COR-L47 (cell line): ENCODE results near the gene SPATA21.
"Not testable (repeated sequence)": the region's sequence is repeated elsewhere in the genome, so short reads cannot be mapped to it uniquely, and the experiment has no call there.

Source experiments
- DNase-seq: peaks from one replicate; lab custom pipeline; 2025; lab: John Stamatoyannopoulos, UW

The SPATA21 gene, protein sequence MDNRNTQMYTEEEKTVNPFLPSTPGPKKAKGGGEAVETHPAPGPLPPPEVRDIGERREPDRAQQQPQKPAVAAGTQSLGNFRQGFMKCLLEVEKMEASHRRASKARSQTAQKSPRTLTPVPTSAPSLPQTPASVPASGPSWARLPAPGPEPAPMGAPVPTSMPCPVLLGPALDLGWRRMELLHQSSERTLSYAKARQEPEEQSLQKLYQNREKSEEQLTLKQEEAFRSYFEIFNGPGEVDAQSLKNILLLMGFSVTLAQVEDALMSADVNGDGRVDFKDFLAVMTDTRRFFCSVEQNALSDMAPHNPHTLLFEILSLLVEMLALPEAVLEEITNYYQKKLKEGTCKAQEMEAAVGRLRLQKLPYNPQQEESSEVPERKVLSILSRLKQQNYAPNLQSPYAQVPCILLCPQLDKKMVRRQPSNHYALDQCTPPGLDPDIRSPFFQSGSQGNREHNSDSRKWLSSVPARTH

DNA sequence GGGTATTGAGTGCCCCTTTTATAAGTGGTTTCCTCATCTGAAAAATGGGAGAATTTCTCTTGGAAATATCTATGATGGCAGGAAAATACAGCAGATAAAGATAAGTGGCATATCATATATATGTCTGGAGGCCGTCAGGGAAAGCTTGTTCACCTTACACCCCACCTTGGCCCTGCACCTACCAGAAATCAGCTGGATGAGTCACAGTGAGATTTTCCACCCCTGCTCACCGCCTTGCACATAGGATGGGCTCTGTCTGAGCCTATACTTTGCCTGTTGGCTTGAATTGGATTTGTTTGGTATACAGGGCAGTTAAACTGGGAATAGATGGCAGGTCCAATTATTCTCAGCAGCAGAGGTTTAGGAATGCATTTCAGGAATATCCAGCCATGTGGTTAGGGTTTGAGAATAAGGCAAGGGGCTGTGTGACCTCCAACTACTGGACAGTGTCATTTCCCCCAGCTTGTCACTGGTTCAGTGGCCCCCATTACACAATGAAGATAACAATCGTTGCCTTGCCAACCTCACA is at the start of gene SPATA21:
Gene SPATA21, minus strand, starts transcription at position 479 of the 529 bp plus-strand sequence. CDS start 6,053 bp downstream, outside the sequence.
- DNase-seq: no peak

DNA sequence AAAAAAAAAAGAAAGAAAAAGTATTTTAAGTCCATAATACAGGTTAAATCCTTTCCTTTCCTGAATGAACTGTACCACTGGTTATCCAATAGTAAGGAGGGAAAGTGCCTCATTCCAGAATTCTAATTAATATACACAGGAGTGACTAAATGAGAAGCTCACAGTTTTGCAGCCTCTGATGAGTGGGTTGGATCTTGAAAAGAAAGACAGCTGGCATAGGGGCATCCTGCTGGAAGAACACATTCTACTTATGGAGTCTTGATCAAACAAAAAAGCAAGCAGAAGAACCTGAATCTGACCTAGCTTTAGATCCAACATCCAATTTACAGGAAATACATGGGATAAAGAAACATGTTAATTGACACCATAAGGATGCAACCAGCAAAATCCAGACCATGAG is 49.8 kb upstream of the SPATA21 start:
- not testable (repeated sequence) for DNase-seq

DNA sequence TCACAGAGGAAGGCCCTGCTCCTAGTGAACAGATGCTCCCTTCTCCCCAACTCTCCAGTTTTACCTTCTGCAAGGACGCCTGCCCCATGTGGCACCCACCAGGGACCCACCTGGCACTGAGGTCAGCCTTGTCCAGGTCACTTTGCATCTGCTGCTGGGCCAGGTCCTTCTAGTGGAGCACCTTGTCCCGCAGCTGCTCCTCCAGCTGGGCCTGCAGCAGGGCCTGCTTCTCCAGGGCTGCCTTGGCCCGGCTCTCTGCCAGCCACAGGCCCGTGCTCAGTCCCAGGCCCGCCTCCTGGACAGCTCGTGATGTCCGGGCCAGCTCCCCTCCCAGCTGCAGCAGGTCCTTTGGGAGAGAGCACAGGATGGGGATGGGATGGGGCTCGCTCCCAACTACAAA is 49.1 kb upstream of the SPATA21 start:
- DNase-seq: not testable (repeated sequence)

- DNase-seq: no peak
Measured at GRCh38 chr1:16484931-16485330, 47.7 kb upstream of the SPATA21 start.

DNA sequence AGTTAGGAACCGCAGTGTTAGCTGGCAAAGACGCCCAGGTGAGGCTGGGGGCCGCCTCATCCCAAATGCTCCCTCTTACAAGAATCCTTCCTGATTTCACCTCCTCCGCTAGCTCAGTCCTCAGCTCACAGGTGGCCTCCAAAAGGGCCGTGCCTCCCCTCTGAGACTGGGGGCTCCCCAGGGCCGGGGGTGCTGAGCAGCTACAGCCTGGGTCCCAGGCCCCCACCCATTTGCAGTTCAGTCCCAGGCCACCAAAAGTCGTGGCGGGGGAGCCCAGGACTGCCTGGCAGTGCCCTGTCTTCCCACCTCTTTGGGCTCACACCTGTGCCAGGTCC is 47.2 kb upstream of the SPATA21 start:
- DNase-seq: no peak

DNA sequence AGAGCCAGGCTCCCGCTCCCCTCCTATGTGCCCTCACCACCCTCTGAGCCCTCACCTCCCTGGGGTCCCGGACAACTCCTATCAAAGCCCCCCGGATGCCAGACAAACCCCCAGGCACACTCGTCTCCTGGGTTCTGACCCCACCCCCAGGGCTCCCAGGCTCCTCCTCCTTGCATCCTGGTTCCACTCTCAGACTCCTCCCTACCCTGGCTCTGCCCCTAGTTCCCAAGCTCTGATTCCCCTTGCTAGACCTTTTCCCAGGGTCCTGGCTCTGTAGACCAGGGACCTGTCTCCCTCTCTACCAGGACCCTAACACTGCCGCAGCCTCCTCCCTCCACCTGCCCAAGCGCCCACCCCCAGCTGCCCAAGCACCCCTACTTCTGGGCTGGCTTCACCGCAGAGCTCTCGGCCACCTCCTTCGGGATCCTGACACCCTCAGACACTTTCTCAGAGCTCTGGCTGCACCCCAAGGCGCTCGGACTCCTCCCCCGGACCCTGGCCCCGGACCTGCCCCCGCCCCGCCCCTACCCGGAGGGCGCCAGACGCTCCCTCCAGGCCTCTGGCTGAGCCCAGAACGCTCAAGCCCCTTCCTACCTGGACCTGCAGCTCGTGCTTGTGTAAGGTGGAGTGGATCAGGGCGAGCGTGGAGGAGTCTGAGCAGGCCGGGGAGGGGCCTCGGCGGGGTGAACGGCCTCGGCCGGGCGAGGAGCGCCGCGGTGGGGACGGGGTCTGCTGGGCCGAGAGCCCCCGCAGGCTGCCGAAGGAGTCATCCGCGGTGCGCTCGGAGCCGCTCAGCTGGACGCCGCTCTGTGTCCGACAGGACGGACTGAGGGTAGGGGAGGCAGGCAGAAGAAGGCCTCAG is 46.6 kb upstream of the SPATA21 start:
- not testable (repeated sequence) for DNase-seq

DNA sequence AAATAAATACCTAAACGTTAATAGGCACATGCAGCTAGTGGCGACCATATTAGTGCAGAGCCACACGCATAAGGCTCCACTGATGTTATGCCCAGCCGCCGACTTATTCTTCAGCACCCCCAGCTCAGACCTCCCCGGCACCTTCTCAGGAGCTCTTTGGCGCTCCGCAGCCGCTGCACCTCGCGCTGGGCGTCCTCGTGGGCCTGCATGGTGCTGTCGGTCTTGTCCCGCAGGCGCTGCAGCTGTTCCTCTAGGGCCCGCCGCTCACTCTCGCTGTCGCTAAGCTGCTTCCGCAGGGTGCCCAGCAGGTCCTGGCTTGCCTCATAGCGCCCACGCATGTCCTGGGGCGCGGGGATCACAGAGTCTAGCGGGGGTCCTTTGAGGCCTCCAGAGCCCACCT is 45.9 kb upstream of the SPATA21 start:
- DNase-seq: not testable (repeated sequence)

DNA sequence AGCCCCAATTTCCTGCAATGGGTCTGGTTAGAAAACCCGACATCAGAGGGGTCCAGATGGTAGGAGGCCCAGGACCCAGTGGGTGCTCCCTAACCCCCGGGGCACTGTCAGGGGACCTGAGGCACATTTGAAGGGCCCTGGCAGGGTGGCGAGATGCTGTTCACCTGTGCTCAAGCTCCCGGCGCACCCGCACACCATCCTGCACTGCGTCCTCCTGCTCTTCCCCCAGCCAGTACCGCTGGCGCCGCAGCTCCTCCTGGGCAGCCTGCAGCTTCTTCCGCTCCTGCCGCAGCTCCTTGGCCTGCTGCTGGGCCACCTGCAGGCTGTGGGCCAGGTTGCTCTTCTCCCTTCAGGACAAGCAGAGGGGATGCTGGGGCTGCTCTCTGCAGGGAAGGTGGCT is 40.9 kb upstream of the SPATA21 start:
- DNase-seq: no peak

GRCh38 chr1:16475771-16476770 is 38.8 kb upstream of the SPATA21 start:
- DNase-seq: not testable (repeated sequence)

- DNase-seq: not testable (repeated sequence)
Measured at GRCh38 chr1:16474891-16475290, 37.7 kb upstream of the SPATA21 start.

DNA sequence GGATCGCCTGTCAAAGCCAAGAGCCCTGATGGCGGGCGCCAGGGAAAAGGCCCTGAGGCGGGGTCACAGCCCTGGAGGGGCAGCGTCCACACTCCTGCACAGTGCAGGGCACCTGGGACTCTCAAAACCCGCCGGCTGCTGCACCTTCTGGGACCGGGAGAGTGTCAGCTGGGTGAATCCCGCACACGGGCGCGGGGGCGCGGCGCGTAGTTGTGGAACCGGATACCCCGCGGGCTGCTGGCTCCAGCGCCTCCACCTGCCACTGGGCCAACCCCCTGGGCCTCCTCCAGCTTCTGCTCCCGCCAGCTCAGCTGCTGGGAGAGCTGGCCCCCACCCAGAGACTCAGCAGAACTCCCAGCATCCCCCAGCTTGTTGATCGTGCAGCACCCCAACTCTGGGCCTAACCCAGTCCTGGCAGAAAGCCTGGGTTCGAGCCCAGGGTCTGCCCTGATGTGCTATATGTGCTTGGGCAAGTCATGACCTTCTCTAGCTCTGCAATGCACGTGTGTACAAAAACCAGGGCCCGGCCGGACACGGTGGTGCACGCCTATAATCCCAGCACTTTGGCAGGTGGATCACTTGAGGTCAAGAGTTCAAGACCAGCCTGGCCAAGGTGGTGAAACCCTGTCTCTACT is 37.1 kb upstream of the SPATA21 start:
- DNase-seq: no peak

- DNase-seq: no peak
Measured at GRCh38 chr1:16468558-16468957, 31.3 kb upstream of the SPATA21 start.

DNA sequence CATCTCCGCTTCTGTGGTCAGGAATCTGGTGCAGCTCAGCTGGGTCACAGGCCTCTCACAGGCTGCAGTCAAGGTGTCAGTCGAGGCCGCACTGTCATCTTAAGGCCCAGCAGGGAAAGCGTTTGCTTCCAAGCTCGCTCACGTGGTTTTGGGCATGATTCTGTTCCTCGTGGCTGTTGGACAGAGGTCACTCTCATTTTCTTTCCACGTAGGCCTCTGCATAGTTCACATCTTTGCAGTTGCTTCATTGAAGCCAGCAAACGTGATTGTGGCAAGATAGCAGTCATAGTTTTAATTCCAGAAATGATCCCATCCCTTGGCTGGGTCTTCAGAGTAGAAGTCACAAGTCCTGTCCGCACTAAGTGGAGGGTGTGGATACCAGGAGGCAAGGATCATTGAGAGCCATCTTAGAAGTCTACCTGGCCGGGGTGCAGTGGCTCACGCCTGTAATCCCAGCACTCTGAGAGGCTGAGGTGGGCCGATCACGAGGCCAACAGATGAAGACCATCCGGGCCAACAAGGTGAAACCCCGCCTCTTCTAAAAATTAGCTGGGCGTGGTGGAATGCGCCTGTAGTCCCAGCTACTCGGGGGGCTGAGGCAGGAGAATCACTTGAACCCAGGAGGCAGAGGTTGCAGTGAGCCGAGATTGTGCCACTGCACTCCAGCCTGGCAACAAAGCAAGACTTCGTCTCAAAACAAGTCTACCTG is 27.8 kb upstream of the SPATA21 start:
- no peak for DNase-seq

DNA sequence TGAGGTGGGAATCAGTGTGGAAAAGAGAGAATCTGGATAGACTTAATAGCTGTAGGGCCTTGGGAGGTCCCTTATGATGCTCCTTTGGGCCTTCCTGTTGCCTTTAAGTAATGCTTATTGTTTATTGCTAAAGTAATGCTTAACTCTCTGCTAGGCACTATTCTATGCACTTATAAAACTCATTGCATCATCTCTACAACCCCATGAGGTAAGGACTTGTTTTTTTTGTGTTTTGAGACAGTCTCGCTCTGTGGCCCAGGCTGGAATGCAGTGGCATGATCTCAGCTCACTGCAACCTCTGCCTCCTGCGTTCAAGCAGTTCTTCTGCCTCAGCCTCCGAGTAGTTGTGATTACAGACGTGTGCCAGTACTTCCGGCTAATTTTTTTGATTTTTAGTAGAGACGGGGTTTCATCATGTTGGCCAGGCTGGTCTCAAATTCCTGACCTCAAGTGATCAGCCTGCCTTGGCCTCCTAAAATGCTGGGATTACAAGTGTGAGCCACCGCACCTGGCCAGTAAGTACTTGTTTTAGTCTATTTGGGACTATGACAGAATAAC is 25.6 kb upstream of the SPATA21 start:
- DNase-seq: no peak

GRCh38 chr1:16461681-16462080 is 24.5 kb upstream of the SPATA21 start:
- DNase-seq: no peak

DNA sequence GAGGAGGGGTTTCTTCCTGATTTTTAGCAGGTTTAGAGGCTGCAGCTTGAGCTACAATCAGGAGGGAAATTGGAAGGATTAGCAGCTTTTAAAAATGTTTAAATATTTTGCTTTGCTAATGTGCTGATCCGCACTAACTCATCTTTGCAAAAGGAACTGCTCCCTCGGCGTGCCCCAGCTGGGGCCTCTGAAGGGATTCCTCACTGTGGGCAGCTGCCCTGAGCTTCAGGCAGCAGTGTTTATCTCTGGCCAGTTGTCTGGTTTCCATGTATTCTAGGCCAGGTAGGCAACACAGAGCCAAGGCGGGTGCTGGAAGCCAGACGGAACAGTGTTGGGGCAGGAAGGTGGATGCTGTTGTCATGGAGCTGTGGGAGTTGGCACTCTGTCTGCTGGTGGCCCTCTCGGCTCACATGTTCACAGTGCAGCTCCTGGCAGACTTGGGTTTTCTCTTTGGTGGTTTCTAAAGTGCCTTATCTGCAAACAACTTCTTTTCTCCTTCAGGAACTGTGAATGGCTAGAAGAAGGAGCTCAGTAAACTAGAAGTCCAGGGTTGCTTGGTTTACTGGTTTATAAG is 22.2 kb upstream of the SPATA21 start:
- no peak for DNase-seq

DNA sequence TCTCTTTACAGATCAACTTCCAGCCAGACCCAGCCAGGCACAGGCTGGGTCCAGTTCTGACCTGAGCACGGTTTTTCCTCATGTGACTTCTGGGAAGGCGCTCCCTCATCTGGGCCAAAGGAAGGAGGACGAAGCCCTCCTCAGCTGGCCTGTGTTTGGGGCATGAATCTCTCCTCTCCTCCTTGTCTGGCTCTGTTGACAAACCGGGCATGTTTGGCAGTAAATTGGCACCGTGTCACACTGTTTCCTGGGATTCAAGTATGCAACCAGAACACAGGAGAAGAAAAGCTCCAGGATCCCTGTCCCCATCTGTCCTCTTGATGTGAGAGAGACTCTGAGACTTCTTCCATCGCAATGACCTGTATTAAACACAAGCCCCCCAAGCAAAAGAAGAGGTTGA is 21.6 kb upstream of the SPATA21 start:
- DNase-seq: no peak

- DNase-seq: not testable (repeated sequence)
Measured at GRCh38 chr1:16456151-16456550, 18.9 kb upstream of the SPATA21 start.

GRCh38 chr1:16454909-16455308 is 17.7 kb upstream of the SPATA21 start:
- DNase-seq: not testable (repeated sequence)
